ENCODE measurements around the gene SORL1. TPM values are rescaled to one million over a fixed set of nuclear protein-coding genes. Genes with fewer than 3 reads are reported as not detected.

SORL1 gene
- total RNA-seq, 1 donor from 2014 or later, result 7.1 TPM

DNA sequence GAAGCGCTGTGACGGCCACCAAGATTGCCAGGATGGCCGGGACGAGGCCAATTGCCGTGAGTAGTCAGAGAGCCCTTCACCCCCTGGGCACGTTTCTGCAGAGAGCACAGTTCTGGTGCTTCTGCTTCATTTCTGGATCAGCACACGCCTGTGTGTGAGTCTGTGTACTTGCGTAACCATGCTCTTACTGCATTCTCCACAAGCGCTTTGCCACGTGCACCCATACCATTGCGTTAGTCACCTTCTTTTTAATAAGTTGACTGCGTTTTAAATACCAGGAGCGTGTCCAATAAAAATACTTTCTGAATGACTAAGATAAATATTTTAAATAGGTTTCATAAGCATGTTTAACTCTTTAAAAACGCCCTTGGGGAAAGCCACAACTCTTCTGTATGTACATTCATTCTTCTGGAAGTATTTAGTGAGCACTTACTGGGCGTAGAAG, 143.6 kb downstream of the SORL1 start:
- Histone ChIP-seq H3K36me3 (no peaks in the 10 kb centered on the region), H3K27ac (replicated peaks) (no peak overlapping the region), H3K4me1 (no peaks in the 10 kb centered on the region), H3K4me3 (no peak overlapping the region), H3K27me3 (ENCODE audit: low read depth) (peaks cover 12% of the 10 kb centered on the region), H3K9me3 (replicated peaks) (no peaks in the 10 kb centered on the region)
- no peak for TF ChIP-seq CTCF (IDR thresholded peaks at IDR 0.05; ENCODE audit: borderline replicate concordance)
- intact Hi-C loops (cut with micrococcal nuclease), result no loop called here
- no peak for DNase-seq

GRCh38 chr11:121596195-121597155, 144.4 kb downstream of the SORL1 start:
- Histone ChIP-seq H3K4me1 (no peaks in the 10 kb centered on the region), H3K27me3 (ENCODE audit: low read depth) (peaks cover 12% of the 10 kb centered on the region), H3K36me3 (no peaks in the 10 kb centered on the region), H3K4me3 (no peak overlapping the region), H3K9me3 (replicated peaks) (no peaks in the 10 kb centered on the region), H3K27ac (replicated peaks) (no peak overlapping the region)
- TF ChIP-seq CTCF (IDR thresholded peaks at IDR 0.05; ENCODE audit: borderline replicate concordance), result no peak
- no peak for DNase-seq
- intact Hi-C loops (cut with micrococcal nuclease), result no loop called here

GRCh38 chr11:121603316-121603715, 151.2 kb downstream of the SORL1 start:
- H3K27me3 ChIP-seq (ENCODE audit: low read depth), result peaks cover 5% of the 10 kb centered on the region
- no peaks in the 10 kb centered on the region for H3K9me3 ChIP-seq (replicated peaks)
- H3K27ac ChIP-seq (replicated peaks), result no peak overlapping the region
- H3K4me3 ChIP-seq, result no peak overlapping the region
- intact Hi-C loops (cut with micrococcal nuclease), result no loop called here
- H3K36me3 ChIP-seq, result peaks cover 17% of the 10 kb centered on the region
- no peaks in the 10 kb centered on the region for H3K4me1 ChIP-seq
- no peak for DNase-seq
- no peak for TF ChIP-seq CTCF (IDR thresholded peaks at IDR 0.05; ENCODE audit: borderline replicate concordance)

GRCh38 chr11:121604152-121604551, 152.0 kb downstream of the SORL1 start:
- Histone ChIP-seq H3K27ac (replicated peaks) (no peak overlapping the region), H3K9me3 (replicated peaks) (no peaks in the 10 kb centered on the region), H3K36me3 (peaks cover 17% of the 10 kb centered on the region), H3K4me3 (no peak overlapping the region), H3K27me3 (ENCODE audit: low read depth) (no peaks in the 10 kb centered on the region), H3K4me1 (no peaks in the 10 kb centered on the region)
- intact Hi-C loops (cut with micrococcal nuclease), result no loop called here
- DNase-seq, result no peak
- TF ChIP-seq CTCF (IDR thresholded peaks at IDR 0.05; ENCODE audit: borderline replicate concordance), result no peak

DNA sequence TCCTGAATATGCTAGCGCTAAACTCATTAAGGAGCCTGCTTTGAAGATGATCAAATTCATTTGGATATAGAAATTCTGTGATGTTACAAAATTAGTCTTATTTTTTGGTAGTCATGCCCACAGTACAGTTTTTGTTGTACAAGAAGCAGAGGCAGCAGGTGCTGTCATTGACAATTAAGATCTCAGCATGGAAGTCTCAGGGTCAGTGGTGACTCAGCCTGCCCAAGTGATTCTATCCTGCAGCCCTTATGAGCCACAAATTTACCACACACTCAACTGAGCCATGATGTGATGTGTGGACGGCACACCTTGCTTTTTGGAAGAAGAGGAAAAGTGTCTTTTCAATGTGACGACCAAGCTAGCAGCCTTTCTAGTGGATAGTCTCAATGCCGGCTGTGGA, 154.2 kb downstream of the SORL1 start:
- Histone ChIP-seq H3K4me3 (no peak overlapping the region), H3K27ac (replicated peaks) (no peak overlapping the region), H3K4me1 (no peaks in the 10 kb centered on the region), H3K27me3 (ENCODE audit: low read depth) (no peaks in the 10 kb centered on the region), H3K36me3 (peaks cover 17% of the 10 kb centered on the region), H3K9me3 (replicated peaks) (no peaks in the 10 kb centered on the region)
- intact Hi-C loops (cut with micrococcal nuclease), result no loop called here
- DNase-seq, result no peak
- no peak for TF ChIP-seq CTCF (IDR thresholded peaks at IDR 0.05; ENCODE audit: borderline replicate concordance)
